ENCODE results near the gene PAQR6. TPM values are rescaled to one million over a fixed set of nuclear protein-coding genes. Genes with fewer than 3 reads are reported as not detected.

The PAQR6 gene
- total RNA-seq, 1 donor from 2014 or later: 21.5 TPM

DNA sequence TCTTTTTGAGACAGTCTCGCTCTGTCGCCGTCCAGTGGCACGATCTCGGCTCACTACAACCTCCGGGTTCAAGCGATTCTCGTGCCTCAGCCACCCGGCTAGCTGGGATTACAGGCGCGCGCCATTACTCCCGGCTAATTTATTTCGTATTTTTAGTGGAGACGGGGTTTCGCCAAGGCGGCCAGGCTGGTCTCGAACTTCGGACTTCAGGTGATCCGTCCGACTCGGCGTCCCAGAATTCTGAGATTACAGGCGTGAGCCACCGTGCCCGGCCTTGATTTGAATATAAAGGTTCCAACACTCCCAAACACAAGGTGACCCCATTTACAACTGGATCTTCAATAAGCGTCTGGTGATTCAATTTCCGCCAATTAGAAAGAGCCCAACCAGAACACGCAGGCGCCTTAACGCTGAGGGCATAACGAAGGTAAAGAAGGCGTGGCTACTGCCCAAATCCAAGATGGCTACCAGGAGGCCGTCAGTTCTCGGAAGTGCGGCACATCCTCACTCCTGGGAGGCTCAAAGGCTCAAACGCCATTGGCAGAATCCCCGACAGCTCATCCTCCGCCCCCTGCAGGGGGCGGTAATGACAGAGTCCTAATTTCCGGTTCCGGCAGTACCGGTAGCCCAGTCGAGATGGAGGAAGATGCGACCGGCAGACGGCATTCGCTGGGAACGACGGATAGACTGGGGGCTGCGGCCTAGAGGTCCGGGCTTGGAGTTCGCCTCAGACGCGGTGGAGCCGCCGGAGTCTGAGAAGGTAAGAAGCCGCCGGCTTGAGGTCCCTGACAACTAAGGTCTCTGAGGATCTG lies 54.2 kb downstream of the PAQR6 start, which contains the start of gene SLC25A44:
TSS of gene SLC25A44 (plus strand) at position 617 of the 812 bp plus-strand sequence. CDS start 5,744 bp downstream, outside the sequence.
- peak within 1 kb of the TSS; percentile 85 for H3K27ac Mint-ChIP-seq
- peak; percentile 86 for DNase-seq (ENCODE audit: low spot score, unreplicated experiment)
- peaks cover 10% of the 10 kb centered on the region for H3K9me3 Mint-ChIP-seq (ENCODE audit: low read depth)
- H3K4me3 Mint-ChIP-seq (ENCODE audit: low read depth): peak within 1 kb of the TSS; percentile 97
- H3K36me3 Mint-ChIP-seq (ENCODE audit: insufficient read depth): peaks cover 5% of the 10 kb centered on the region
- TF ChIP-seq, protein P1, sequence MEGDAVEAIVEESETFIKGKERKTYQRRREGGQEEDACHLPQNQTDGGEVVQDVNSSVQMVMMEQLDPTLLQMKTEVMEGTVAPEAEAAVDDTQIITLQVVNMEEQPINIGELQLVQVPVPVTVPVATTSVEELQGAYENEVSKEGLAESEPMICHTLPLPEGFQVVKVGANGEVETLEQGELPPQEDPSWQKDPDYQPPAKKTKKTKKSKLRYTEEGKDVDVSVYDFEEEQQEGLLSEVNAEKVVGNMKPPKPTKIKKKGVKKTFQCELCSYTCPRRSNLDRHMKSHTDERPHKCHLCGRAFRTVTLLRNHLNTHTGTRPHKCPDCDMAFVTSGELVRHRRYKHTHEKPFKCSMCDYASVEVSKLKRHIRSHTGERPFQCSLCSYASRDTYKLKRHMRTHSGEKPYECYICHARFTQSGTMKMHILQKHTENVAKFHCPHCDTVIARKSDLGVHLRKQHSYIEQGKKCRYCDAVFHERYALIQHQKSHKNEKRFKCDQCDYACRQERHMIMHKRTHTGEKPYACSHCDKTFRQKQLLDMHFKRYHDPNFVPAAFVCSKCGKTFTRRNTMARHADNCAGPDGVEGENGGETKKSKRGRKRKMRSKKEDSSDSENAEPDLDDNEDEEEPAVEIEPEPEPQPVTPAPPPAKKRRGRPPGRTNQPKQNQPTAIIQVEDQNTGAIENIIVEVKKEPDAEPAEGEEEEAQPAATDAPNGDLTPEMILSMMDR (IDR thresholded peaks at IDR 0.05; ENCODE audit: unreplicated experiment): peak; percentile 63
- no peaks in the 10 kb centered on the region for H3K27me3 Mint-ChIP-seq
- H3K4me1 Mint-ChIP-seq (ENCODE audit: low read depth): peaks cover 10% of the 10 kb centered on the region

Other genes starting within 250 kb of the PAQR6 start
- 299 and 301 TPM in 2 replicates for gene SSR2, start 227.1 kb downstream of the PAQR6 start, total RNA-seq
- gene UBQLN4, start 194.3 kb downstream of the PAQR6 start, total RNA-seq: 94.2 and 97.8 TPM in 2 replicates
- 61.0 and 63.0 TPM in 2 replicates for gene LAMTOR2, start 193.3 kb downstream of the PAQR6 start, total RNA-seq
- gene RAB25, start 186.9 kb downstream of the PAQR6 start, total RNA-seq: 93.8 and 99.1 TPM in 2 replicates
- gene MEX3A, start 165.6 kb downstream of the PAQR6 start, total RNA-seq: 112 and 113 TPM in 2 replicates
- gene LMNA, start 133.3 kb downstream of the PAQR6 start, total RNA-seq: 83.5 and 92.7 TPM in 2 replicates
- 2.1 and 3.7 TPM in 2 replicates for gene SEMA4A, start 94.5 kb downstream of the PAQR6 start, total RNA-seq
- gene SLC25A44, start 54.0 kb downstream of the PAQR6 start, total RNA-seq: 14.3 and 20.4 TPM in 2 replicates
- 77.7 and 80.9 TPM in 2 replicates for gene PMF1, start 35.0 kb downstream of the PAQR6 start, total RNA-seq
- 4.8 and 5.8 TPM in 2 replicates for gene BGLAP, start 5.9 kb downstream of the PAQR6 start, total RNA-seq
- gene SMG5, start 34.8 kb upstream of the PAQR6 start, total RNA-seq: 114 TPM in 2 replicates
- 5.1 and 5.9 TPM in 2 replicates for gene TMEM79, start 36.3 kb upstream of the PAQR6 start, total RNA-seq
- 57.1 and 59.3 TPM in 2 replicates for gene GLMP, start 47.6 kb upstream of the PAQR6 start, total RNA-seq
- 0.46 TPM in 1 of 2 replicates, not detected in the other for gene VHLL, start 51.3 kb upstream of the PAQR6 start, total RNA-seq
- gene CCT3, start 90.2 kb upstream of the PAQR6 start, total RNA-seq: 260 and 270 TPM in 2 replicates
- gene TSACC, start 90.5 kb upstream of the PAQR6 start, total RNA-seq: 0.65 and 0.95 TPM in 2 replicates
- 0.36 and 0.71 TPM in 2 replicates for gene RHBG, start 121.2 kb upstream of the PAQR6 start, total RNA-seq